HG03342 (cell line): Measurements from ENCODE around the gene RPS21.

Experiments
- ATAC-seq: cut with Tn5 transposase; IDR thresholded peaks from one replicate; pipeline ENCODE4 v1.9.1; 2021; ENCODE audit warnings: mild to moderate bottlenecking, moderate library complexity; ENCODE audit not compliant: unreplicated experiment

RPS21 gene

DNA sequence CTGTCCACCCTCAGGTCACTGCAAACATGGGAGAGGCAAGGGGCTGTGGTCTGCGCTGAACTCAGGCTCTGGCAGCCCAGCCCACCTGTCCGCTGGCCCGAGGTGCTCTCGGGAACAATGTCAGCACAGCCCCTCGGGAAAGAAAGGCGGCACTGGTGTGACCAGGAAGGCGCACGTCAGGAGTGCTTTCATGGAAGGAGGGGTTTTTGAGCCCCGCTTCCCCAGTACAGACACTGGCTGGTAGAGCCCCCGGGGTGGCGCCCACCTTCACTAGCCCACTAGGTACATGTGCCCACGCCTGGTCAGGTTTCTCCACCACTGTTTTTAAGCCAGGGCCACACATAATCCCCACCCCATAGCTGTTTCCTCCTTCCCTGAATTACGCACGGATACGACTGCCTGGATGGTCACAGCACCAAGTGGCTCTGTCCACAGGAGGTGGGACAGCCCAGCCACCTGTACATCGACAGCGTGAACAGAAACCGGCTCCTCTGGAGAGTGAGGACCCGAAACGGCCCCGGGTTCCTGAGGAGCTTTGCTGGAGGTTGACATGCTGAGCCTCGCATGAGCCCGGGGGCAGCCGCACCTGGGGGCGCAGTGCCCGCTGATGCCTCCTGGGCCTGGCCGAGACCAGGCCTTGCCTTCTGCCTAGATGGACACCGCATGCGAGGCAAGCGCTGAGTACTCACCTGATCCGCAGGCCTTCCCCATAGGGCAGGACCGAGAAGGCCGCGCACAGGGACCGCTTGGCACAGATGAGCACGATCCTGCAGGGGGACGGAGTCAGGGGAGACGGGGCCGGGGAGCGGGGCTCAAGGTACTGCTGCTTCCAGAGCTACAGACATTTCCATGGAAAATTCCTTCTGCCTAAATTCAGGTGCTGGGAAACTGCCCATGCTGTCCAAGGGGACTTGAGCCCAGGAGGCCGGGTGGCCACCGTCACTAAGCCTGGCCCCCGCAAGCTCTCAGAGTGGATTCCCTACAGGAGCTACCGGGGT, 7.6 kb downstream of the RPS21 start:
- ATAC-seq = no peak

DNA sequence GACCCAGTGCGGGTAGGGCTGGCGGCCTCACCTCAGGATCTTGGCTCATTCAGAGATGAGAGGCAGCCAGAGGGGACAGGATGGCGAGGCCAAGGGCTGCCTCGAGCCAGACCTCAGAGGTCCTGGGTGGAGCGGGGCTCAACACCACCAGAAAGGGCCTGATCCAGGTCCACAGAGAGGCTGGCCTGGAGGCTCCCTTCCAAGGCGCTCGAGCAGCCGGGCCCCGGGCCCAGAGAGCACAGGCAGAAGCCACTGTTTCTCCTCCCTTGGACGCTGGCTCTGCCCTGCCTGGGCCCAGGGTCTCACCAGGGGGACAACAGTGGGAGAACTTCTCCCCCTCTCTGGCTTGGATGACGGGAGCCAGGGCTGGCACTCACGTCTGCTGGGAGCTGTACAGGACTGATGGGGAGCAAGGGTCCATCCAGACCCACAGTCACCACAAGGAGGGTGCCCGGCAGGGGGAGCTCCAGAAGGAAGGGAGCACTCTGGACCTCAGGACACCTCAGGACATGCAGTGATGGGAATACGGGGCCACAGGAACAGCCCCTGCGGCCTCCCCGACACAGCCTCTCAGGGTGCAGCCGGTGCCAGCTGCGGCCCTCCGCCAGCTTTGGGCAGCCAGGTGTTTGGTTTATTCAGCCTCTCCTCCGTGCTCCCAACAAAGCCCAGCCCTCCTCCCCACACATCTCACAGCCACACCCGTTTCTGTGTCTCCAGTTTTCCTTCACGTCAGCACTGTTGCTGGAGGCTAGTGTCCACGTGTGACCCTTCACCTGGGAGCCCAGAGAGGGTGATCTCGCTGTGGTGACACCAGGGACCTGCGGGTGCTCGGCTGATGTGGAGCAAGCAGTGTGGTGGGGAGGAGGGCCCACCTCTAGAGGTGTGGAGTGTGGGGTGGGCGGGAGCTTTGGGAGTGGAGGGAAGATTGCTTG, 8.7 kb downstream of the RPS21 start:
- ATAC-seq = no peak

DNA sequence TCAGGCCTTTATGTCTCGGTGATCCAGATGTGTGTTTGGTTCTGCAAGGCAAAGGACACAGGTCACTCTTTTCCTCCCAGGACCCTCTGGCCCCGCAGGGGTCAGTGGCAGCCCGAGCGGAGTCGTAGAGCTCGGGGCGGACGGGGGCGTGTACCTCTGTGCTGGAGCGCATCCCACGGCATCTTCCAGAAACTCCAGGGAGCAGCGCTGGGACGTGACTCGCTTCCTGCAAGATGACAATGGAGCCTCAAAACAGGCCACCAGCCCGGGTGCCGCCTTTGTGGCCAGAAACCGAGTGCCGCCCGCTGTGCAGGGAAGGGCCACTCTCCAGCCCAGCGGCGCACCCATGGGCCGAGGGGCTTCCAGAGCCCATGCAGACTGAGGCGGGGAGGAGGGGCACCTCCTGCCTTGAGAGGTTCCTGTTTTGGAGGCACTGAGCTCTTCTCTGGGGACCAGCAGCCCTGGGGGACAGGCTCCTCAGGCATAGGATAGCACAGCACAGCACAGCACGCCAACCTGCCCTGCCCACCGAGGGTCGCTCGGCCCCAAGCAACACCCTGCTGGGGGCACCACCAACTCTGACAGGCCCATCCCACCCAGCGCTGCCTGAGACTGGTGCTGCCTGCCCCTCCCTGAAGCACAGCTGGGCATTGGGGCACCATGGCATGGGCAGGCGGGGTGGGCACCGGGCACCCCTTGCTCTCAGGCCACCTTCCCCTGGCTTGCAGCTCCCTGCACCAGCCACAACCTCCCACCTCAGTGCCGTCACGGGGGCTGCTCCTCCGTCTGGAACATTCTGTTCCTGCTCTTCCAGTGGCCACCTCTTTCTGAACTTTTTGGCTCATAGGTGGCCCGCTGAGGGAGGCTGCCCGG, 9.7 kb downstream of the RPS21 start:
- no peak for ATAC-seq

DNA sequence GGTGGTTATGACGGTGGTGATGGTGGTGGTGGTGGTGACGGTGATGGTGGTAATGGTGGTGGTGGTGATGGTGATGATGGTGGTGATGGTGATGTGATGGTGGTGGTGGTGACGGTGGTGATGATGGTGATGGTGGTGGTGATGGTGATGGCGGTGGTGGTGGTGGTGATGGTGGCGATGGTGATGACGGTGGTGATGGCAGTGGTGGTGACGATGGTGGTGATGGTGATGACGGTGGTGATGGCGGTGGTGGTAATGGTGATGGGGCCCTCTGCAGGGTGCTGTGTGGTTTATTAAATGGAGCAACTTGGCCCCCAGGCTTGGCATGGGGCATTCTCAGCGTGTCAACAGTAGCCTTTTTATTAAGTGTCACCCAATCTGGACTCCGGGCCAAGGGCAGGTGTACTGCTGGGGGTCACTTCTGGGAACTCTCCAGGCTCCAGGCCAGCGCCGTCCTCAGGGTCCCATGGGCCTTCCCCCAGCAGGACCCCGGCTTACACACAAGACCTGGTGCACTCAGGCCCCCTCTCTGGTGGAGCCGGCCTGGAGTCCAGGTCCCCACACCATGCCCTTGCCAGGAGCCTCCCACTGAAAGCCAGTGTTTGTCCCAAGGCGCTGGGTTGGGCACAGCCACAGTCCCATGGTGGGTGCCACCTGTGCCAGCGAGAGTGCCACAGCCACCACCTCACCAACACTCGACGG, 11.4 kb downstream of the RPS21 start:
- ATAC-seq = no peak

DNA sequence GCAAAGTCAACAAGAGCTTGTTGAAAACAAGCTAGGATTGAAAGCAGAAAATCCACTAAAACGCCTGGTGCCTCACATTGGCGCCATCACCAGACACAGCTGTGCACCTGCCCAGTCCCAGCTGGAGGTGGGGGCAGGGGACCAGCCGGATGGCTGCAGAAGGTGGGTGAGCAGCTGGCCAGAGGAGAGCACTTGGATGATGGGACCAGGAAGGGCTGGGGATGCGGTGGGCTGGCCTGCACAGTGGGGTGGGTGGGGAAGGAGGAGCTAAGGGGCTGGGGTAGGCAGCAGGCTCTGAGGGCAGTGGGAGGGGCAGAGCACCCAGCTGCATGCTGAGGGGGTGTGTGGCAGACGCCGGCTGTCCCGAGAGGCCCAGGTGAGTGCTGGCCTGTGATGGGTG, 13.1 kb downstream of the RPS21 start:
- ATAC-seq = no peak

DNA sequence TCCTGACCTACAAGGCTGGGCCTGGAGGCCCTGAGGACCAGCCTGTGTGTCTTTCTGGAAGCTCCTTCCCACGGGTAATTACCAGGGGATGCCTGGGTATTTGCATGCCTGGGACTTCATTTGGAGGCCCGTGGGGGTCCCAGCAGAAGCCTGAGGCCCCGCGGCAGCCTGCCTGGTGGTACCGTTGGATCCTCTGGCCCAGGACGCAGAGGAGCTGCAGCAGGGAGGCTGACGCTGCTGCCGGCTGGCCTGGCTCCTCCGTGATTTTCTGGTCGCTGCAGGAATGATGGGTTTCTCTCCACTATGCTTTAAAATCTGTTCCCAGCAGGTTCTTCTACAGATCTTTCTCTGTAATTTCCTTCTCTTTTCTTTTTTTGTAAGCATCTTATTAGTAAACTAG, 13.6 kb downstream of the RPS21 start:
- ATAC-seq = no peak

DNA sequence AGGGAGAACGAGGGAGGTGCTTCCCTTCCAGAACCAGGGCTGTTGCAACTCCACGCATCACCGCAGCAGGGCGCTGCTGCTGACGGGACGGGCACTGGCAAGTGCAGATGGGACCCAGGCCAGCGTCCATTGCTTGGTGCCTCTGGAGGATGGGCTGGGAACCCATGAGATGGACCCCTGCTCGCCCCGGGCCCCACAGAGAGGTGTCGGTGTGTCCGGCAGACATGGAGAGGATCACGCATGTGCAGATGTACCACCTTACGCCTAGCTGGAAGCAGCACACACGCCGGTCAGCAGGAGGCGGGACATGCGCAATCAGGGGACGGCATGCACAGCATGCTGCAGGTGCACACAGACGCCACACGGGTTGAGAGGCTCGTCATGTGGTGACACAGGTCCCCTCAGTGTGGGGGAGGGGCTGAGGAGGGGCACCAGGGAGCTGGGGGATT, 14.5 kb downstream of the RPS21 start:
- no peak for ATAC-seq

DNA sequence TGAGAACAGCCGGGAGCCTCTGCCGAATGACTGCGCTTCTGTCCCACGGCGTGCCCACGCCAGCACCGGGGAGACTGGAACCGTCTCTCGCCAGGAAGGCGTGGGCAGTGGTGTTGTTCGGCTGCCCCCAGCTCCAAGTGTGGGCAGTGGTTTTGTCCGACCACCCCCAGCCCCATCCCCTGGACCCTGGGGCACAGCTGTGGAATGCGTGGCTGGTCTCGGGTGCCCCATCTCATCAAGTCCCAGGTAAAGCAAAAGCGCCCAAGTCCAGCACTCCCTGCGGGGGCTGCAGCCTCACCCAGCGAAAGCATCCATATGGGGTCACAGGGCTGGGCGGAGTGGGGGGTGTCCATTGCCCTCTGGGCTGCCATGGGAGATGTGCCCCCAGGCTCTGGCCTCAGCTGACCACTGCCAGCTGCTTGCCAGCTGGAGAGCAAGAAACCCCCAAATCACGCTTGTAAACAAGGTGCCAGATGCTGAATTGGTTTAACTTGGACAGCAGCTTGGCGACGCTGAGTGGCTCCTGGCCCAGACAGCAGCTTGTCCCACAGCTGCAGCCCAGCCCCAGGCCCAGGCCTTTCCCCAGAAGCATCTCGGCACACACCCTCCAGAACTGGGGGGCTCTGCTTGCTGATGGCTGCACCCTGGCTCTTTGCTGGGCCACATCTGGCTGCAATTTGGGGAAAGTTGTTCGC, 15.7 kb downstream of the RPS21 start:
- ATAC-seq = no peak

DNA sequence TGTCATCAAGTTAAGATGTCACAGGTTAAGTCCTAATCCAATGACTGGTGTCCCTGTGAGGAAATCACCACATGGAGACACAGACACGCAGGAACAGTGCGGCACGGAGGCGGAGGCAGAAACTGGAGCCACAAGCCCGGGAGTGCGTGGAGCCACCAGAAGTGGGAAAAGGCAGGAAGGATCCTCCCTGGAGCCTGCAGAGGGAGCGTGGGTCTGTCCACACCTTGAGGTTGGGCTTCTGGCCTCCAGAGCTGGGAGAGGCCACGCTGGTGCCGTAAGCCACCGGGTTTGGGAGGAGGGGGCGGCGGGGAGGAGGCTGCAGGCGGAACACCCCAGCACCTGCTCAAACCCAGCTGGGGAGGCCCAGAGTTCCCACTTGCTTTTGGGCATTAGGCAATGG, 16.4 kb downstream of the RPS21 start:
- ATAC-seq = no peak

DNA sequence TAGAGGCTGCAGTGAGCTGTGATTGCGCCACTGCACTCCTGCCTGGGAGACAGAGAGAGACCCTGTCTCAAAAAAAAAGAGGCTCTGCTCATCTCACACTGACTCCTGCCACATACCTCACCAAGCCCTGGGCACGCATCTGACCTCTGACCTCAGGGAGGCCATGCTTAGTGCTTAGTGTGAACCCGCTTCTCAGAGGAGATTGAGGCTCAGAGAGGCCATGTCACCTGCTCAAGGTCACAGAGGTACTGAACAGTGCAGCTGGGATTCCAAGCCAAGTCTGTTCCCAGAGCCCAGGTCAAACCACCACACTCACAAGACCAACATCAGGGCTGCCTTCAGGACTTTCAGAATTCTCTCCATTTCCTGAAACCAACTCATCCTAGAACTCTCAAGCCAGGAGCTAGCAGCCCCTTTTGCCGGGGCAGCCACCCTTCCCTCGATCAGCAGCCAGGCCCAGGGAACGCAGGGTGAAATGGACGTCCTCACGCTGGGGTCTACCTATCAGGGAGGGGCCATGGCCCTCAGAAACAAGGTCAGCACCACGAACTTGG, 17.3 kb downstream of the RPS21 start:
- ATAC-seq = no peak

DNA sequence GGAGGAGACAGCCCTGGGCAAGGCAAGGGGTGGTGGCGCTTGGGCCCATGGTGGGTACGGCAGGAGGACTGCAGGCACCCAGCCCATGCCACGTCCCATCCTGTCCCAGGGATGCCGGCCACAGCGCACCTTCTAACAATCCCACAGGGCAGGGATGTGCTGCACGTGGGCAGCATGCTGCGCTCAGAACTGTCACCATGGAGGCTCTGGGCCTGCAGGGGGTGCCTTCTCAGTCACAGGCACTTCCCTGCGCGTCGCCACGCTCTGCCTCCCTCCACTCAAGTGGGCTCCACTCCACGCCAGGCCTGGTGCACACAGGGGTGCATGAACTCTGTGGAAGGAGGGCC, 17.8 kb downstream of the RPS21 start:
- ATAC-seq = no peak

DNA sequence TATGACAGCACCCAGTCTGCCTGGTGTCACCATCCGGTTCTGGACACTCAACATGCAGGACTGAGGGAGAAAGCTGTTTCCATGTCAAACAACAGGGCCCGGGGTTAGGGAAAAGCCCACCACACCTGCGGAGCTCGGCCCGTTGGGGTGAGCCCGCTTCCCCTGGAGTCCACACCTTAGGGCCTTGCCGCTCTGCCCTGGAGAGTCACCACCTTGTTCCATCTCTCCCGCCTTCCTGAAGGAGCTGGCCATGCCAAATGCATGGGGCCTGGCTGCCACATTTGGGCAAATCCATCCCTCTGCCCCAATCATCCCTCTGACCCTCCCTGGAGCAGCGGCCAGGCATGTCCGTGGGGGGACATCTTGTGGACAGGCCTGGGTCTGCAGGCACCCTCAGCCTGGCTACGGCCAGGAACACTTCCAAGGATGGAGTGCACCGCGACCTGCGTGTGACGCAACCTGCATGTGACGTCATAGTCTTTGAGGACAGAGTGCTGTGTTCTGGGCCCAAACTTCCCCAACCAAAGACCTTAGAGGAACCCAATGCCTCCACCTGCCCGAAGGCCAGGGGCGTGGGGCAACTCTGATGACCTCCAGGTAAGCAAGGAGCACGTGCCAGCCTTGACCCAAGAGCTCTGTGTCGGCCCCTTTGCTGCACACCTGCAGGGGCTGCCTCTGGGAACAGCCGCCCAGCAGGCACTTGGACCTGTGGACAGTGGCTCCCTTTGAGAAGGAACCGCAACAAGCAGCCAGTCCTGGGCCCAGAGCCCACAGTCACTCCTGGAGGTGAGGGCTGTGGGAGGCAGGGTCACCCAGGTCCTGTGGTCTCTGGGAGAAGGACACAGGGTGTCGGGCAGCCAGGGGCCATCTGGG, 18.4 kb downstream of the RPS21 start:
- no peak for ATAC-seq

DNA sequence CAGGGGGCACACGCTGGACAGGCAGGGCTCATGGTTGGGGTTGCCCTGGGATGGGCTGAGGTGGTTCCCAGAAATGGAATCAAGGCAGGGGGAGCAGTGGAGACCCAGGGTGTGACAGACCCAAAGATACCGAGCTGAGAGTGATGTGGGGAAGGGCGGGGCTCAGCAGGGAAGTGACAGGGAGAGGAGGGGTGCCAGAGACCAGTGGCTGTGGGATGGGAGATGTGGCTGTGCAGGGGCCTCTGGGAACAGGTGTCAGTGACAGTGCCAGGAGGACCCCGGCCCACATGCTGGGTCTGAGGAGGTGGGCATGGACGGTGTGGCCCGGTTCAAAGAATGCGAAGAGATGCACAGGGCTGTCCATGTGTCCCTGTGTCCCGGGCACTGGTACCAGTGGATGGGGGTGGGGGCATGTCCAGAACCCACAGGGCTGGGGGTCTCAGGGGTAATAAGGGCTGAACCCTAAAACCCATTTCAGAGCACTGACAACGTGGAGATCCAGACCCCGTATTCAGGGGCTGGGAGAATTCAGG, 19.1 kb downstream of the RPS21 start:
- no peak for ATAC-seq

DNA sequence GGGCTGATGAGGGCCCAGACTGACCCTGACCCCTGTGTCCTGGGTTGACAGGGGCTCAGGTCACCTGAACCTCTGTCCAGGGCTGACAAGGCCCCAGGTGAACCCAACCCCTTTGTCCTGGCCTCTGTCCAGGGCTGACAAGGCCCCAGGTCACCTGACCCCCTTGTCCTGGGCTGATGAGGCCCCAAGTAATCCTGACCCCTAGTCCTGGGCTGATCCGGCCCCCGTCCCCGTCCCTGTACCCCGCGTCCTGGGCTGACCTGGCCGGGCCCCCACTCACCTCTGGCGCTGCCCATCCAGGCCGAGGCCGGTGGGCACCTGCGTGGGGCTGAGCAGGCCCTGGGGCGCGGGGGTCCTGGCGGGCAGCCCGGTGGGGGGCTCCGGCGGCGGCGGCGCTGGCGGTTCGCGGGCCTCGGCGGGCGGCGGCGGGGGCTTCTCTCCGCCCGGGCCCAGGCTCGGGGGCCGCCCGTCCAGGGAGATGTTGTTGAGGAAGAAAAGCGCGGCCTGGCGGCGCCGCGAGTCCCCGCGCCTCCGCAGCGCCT, 19.8 kb downstream of the RPS21 start:
- ATAC-seq = no peak

DNA sequence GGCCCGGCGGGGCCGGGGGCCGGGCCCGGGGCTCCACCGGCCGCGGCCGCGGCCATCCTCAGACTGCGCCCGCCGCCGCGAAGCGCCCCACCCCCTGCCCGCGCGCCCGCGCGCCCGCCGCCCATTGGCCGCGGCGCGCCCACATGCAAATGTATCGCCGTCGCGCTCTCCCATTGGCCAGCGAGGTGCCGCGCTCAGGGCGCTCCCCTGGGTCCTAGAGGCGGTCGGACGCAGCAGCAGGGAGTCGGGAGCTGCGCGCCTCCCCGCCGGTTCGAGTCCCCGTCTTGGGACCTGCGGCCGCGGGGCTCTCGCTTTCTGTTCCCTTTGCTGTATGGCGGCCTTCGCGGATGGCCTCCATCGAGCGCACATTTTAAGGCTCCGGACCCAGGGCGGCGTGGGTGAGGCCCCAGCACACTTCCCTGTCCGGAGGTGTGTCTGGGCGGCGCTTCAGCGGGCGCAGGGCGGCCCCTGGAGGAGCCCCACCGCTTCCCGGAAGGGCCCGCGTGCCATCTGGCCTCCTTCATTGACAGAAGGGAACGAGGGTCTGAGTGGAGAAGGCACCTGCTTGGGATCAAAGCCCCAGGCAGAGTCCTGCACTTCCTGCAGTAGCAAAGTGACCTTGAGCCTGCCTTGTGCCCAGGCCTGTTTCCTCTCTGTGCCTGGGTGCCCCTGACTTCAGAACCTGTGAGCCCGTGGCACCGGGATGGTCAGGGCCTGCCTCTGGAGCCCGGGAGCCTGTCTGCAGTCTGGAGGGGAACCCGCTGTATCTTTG, 20.5 kb downstream of the RPS21 start, which contains the start of gene CABLES2:
TSS of gene CABLES2 (minus strand) at position 65 of the 772 bp plus-strand sequence. CDS start at position 56, 9 bp downstream.
- peak; percentile 91 for ATAC-seq

DNA sequence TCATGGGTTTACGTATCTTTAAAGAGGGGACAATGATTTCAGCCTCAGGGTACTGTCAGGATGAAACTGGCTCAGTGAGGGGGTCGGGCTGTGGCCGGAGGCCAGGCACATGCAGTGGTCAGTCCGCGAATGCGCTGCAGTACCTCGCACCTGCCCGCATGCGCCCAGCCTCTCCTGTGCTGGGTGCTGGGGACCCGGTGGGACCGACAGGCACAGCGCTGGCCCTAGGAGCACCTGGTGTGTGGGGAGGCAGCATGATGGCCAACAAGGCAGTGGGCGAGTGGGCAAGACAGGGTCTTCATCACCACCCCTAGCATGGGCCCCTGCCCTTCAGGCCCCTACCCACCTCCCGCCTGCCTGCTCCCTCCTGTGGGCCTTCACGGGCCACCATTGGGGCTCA, 21.2 kb downstream of the RPS21 start:
- no peak for ATAC-seq

DNA sequence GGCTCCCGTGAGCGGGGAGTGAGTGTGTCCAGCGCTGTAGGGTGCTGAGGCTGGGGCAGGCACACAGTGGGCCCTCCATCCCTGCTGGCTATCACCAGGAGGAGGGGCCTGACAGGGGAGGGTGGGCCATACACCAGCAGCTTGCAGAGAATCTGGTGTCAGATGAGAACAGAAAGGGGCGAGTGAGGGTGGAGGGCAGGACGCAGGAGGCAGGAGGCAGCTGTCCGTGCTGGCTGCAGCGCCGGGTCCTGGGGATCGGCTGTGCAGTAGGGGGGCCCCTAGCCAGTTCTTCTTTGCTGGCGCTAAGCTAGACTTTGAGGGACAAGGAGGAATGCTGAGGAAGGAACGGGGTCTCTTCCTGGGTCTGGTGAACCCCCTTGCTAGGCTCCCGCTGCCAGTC, 21.7 kb downstream of the RPS21 start:
- ATAC-seq = no peak
